DND-41 (cell line): ENCODE results near the gene GATA2.

Source experiments
- ATAC-seq: fragments of 200-7000 bp; cut with Tn5 transposase; 3 replicates; pipeline ENCODE4 v1.9.1; 2021; ENCODE audit warnings: low read depth; ENCODE audit not compliant: insufficient read depth
- DNase-seq: peaks from one replicate; pipeline ENCODE4 v3.0.0-alpha.2; 2020
- H2AFZ ChIP-seq: 2 replicates; pipeline ENCODE4 v1.6.0; 2012; ENCODE audit warnings: low read depth, low read length
- H3K27ac ChIP-seq: 2 replicates; pipeline ENCODE4 v1.5.1; 2012; ENCODE audit warnings: low read length, inconsistent platforms
- H3K27me3 ChIP-seq: fragments of 200-600 bp; sonication (generic); 2 replicates; pipeline ENCODE4 v1.6.0; 2012; ENCODE audit warnings: low read length, mild to moderate bottlenecking, inconsistent platforms; ENCODE audit not compliant: insufficient read depth, poor library complexity
- H3K36me3 ChIP-seq: 2 replicates; pipeline ENCODE4 v1.5.1; 2012; ENCODE audit warnings: low read length, inconsistent platforms; ENCODE audit not compliant: insufficient read depth
- H3K4me1 ChIP-seq: 2 replicates; pipeline ENCODE4 v1.5.1; 2012; ENCODE audit warnings: mild to moderate bottlenecking, low read length; ENCODE audit not compliant: insufficient read depth
- H3K4me2 ChIP-seq: 2 replicates; pipeline ENCODE4 v1.6.0; 2012; ENCODE audit warnings: mild to moderate bottlenecking, moderate library complexity, low read length, inconsistent platforms; ENCODE audit not compliant: insufficient read depth
- H3K4me3 ChIP-seq, 2 experiments: fragments of 200-600 bp in 1 of 2; shearing (Covaris generic) in 1 of 2; 2 replicates each; pipeline ENCODE4 v1.5.1; 2012 to 2016; ENCODE audit warnings: inconsistent platforms in 2 of 2, low read length in 2 of 2, mild to moderate bottlenecking in 2 of 2, low read depth in 1 of 2, moderate library complexity in 1 of 2
- H3K79me2 ChIP-seq: 2 replicates; pipeline ENCODE4 v1.6.0; 2012; ENCODE audit warnings: low read length, inconsistent platforms; ENCODE audit not compliant: insufficient read depth
- H3K9ac ChIP-seq: 2 replicates; pipeline ENCODE4 v1.6.0; 2012; ENCODE audit warnings: low read depth, mild to moderate bottlenecking, inconsistent platforms, low read length, moderate library complexity
- H3K9me3 ChIP-seq: 2 replicates; pipeline ENCODE4 v1.5.1; 2012; ENCODE audit warnings: low read length, moderate library complexity, mild to moderate bottlenecking, inconsistent platforms; ENCODE audit not compliant: insufficient read depth, severe bottlenecking
- H4K20me1 ChIP-seq: 2 replicates; pipeline ENCODE4 v1.6.0; 2012; ENCODE audit warnings: low read length; ENCODE audit not compliant: insufficient read depth
- CTCF ChIP-seq: IDR thresholded peaks from 2 replicates; pipeline ENCODE4 v1.5.1; 2012; ENCODE audit warnings: borderline replicate concordance, low read length, moderate library complexity, mild to moderate bottlenecking; ENCODE audit not compliant: poor library complexity, severe bottlenecking; ENCODE audit errors: extremely low read depth
- EZH2 ChIP-seq: IDR thresholded peaks from 3 replicates; pipeline ENCODE4 v1.6.1; 2012; ENCODE audit warnings: borderline replicate concordance, low read depth, mild to moderate bottlenecking, moderate library complexity, low read length, inconsistent platforms; ENCODE audit not compliant: severe bottlenecking

Gene GATA2

GRCh38 chr3:128523591-128523990, 30.6 kb upstream of the GATA2 start:
- Histone ChIP-seq H3K4me1 (no peaks in the 10 kb centered on the region), H4K20me1 (no peaks in the 10 kb centered on the region), H3K9ac (no peak overlapping the region), H3K4me2 (no peak overlapping the region), H3K27me3 (peaks cover 10% of the 10 kb centered on the region), H3K4me3 (no peak overlapping the region), H3K27ac (no peak overlapping the region), H3K36me3 (no peaks in the 10 kb centered on the region), H3K9me3 (no peaks in the 10 kb centered on the region), H2AFZ (no peak overlapping the region), H3K79me2 (no peaks in the 10 kb centered on the region)
- no peak for ATAC-seq
- DNase-seq, result no peak
- no peak for TF ChIP-seq CTCF
- TF ChIP-seq EZH2, result no peak

DNA sequence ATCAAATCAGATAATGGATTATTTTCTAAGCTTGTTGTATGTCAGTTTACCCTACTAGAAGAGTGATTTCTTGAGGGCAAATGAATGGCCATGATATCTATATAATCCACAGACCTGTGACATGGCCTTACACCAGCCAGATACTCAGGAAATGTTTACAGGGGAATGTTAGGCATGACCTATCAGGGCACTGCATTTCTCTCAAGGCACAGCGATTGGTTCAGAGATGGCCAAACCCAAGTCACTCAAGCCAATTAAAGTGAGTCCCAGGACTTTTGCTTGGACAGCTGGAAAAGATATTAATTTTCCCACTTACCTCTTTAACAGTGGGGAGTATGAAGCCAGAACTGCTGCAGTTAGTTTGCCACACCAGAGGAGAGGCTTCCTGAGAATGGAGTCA, 28.7 kb upstream of the GATA2 start:
- no peak for DNase-seq
- no peak for ATAC-seq
- no peak overlapping the region for H3K4me3 ChIP-seq

GRCh38 chr3:128518587-128519490, 25.8 kb upstream of the GATA2 start:
- Histone ChIP-seq H2AFZ (no peak overlapping the region), H3K79me2 (no peaks in the 10 kb centered on the region), H3K9me3 (peaks cover 5% of the 10 kb centered on the region), H3K4me3 (no peak overlapping the region), H3K27me3 (no peaks in the 10 kb centered on the region), H3K4me2 (no peak overlapping the region), H3K9ac (no peak overlapping the region), H3K27ac (no peak overlapping the region), H3K36me3 (no peaks in the 10 kb centered on the region), H4K20me1 (no peaks in the 10 kb centered on the region), H3K4me1 (no peaks in the 10 kb centered on the region)
- ATAC-seq (no peak), DNase-seq (no peak)
- TF ChIP-seq EZH2 (no peak), CTCF (no peak)

More for the DNA sequence above, 28.7 kb upstream of the GATA2 start:
- H3K36me3 ChIP-seq, result no peaks in the 10 kb centered on the region
- H3K27me3 ChIP-seq, result peaks cover 5% of the 10 kb centered on the region
- H3K27ac ChIP-seq, result no peak overlapping the region
- no peaks in the 10 kb centered on the region for H4K20me1 ChIP-seq
- no peak for TF ChIP-seq EZH2
- no peak for TF ChIP-seq CTCF
- H2AFZ ChIP-seq, result no peak overlapping the region
- no peak overlapping the region for H3K4me2 ChIP-seq
- no peak overlapping the region for H3K9ac ChIP-seq
- H3K9me3 ChIP-seq, result no peaks in the 10 kb centered on the region
- no peaks in the 10 kb centered on the region for H3K4me1 ChIP-seq
- H3K79me2 ChIP-seq, result no peaks in the 10 kb centered on the region
